Measurements from ENCODE around the gene LRATD1.

DNA sequence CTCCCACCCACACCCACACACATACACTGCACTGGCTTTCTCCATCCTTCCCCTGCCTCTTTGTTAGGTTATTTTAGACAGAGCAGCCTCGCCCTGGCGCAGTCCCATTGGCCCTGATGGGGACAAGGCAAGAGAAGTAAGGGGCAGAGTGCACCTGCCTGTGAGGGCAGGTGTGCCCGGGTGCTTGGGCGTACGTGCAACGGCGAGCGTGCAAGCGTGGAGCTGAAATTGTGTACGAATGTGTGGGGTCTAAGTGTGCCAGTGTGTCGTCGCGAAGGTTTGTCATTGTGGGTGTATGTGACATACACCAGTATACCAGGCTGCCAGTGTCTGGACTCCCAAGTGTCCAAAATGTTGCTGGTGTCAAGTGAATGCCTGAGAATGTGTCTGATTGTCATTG lies 544 bp downstream of the LRATD1 start:
- TF ChIP-seq, protein P1, sequence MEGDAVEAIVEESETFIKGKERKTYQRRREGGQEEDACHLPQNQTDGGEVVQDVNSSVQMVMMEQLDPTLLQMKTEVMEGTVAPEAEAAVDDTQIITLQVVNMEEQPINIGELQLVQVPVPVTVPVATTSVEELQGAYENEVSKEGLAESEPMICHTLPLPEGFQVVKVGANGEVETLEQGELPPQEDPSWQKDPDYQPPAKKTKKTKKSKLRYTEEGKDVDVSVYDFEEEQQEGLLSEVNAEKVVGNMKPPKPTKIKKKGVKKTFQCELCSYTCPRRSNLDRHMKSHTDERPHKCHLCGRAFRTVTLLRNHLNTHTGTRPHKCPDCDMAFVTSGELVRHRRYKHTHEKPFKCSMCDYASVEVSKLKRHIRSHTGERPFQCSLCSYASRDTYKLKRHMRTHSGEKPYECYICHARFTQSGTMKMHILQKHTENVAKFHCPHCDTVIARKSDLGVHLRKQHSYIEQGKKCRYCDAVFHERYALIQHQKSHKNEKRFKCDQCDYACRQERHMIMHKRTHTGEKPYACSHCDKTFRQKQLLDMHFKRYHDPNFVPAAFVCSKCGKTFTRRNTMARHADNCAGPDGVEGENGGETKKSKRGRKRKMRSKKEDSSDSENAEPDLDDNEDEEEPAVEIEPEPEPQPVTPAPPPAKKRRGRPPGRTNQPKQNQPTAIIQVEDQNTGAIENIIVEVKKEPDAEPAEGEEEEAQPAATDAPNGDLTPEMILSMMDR (conservative IDR thresholded peaks at IDR 0.05; ENCODE audit: low read depth, low read length) = no peak
- TF ChIP-seq EZH2phosphoT487 (IDR thresholded peaks at IDR 0.05; ENCODE audit: borderline replicate concordance, low read length) (no peak), EZH2 (IDR thresholded peaks at IDR 0.05; ENCODE audit: low read length, unreplicated experiment) (no peak)
